Testis (tissue), 2 donors: ENCODE data around the gene SGTB.

Experiments
- POLR2A ChIP-seq: fragments of 450-650 bp; IDR thresholded peaks from one replicate; pipeline ENCODE4 v1.6.1; 2017; ENCODE audit warnings: antibody characterized with exemption, mild to moderate bottlenecking, moderate library complexity
- TF ChIP-seq, protein P1 (sequence below), 3 experiments: fragments of 450-650 bp in 2 of 3; fragments of 200-600 bp in 1 of 3; sonication (generic) in 1 of 3; IDR thresholded peaks; one replicate each; pipeline ENCODE4 v1.5.1; 2016 to 2019; ENCODE audit warnings: antibody characterized with exemption in 3 of 3, mild to moderate bottlenecking in 2 of 3, moderate library complexity in 1 of 3

GRCh38 chr5:65767565-65767964 is 45.7 kb upstream of the SGTB start:
- no peak for TF ChIP-seq POLR2A
- TF ChIP-seq, protein P1, sequence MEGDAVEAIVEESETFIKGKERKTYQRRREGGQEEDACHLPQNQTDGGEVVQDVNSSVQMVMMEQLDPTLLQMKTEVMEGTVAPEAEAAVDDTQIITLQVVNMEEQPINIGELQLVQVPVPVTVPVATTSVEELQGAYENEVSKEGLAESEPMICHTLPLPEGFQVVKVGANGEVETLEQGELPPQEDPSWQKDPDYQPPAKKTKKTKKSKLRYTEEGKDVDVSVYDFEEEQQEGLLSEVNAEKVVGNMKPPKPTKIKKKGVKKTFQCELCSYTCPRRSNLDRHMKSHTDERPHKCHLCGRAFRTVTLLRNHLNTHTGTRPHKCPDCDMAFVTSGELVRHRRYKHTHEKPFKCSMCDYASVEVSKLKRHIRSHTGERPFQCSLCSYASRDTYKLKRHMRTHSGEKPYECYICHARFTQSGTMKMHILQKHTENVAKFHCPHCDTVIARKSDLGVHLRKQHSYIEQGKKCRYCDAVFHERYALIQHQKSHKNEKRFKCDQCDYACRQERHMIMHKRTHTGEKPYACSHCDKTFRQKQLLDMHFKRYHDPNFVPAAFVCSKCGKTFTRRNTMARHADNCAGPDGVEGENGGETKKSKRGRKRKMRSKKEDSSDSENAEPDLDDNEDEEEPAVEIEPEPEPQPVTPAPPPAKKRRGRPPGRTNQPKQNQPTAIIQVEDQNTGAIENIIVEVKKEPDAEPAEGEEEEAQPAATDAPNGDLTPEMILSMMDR (IDR thresholded peaks at IDR 0.05): no peak
